Peyer's patch (tissue), 4 donors: ENCODE results near the gene TRMT5. TPM values are rescaled to one million over a fixed set of nuclear protein-coding genes. Genes with fewer than 3 reads are reported as not detected.

Experiments
- DNase-seq, 3 donors: peaks; one replicate each; pipeline ENCODE4 v3.0.0-alpha.2; 2017 to 2019
- H3K27ac ChIP-seq, 4 donors: fragments of 200-600 bp; sonication (generic); one replicate each; pipeline ENCODE4 v1.5.1; 2016 to 2019
- H3K27me3 ChIP-seq, 2 donors: fragments of 200-600 bp; sonication (generic); one replicate each; pipeline ENCODE4 v1.5.1; 2019
- H3K36me3 ChIP-seq, 3 donors: fragments of 200-600 bp; sonication (generic); one replicate each; pipeline ENCODE4 v1.5.1; 2016 to 2019
- H3K4me1 ChIP-seq, 4 donors: fragments of 200-600 bp; sonication (generic); one replicate each; pipeline ENCODE4 v1.5.1; 2016 to 2019
- H3K4me3 ChIP-seq, 4 donors: fragments of 200-600 bp; sonication (generic); 1 replicate in 3 of 4; 2 replicates in 1 of 4; pipeline ENCODE4 v1.5.1; 2016 to 2019; ENCODE audit warnings: mild to moderate bottlenecking in 1 of 4
- H3K9me3 ChIP-seq, 4 donors: fragments of 200-600 bp; sonication (generic); one replicate each; pipeline ENCODE4 v1.5.1; 2016 to 2019; ENCODE audit warnings: mild to moderate bottlenecking in 1 of 4
- CTCF ChIP-seq, 6 experiments: fragments of 450-650 bp in 4 of 6; fragments of 200-600 bp in 2 of 6; sonication (generic) in 1 of 6; IDR thresholded peaks; one replicate each; pipeline ENCODE4 v1.5.1; 2017 to 2019; ENCODE audit warnings: antibody characterized with exemption in 6 of 6, mild to moderate bottlenecking in 3 of 6, moderate library complexity in 1 of 6
- POLR2A ChIP-seq, 2 donors: fragments of 450-650 bp; IDR thresholded peaks; one replicate each; pipeline ENCODE4 v1.5.1; 2017; ENCODE audit warnings: antibody characterized with exemption in 2 of 2, mild to moderate bottlenecking in 2 of 2, moderate library complexity in 2 of 2
- total RNA-seq, 4 donors: library from RNA; depleted of rRNA; stranded (reverse); fragments of >200 nt; gene quantifications; one replicate each; pipeline ENCODE4 v1.1.0, GENCODE V29; 2016

The TRMT5 gene, protein sequence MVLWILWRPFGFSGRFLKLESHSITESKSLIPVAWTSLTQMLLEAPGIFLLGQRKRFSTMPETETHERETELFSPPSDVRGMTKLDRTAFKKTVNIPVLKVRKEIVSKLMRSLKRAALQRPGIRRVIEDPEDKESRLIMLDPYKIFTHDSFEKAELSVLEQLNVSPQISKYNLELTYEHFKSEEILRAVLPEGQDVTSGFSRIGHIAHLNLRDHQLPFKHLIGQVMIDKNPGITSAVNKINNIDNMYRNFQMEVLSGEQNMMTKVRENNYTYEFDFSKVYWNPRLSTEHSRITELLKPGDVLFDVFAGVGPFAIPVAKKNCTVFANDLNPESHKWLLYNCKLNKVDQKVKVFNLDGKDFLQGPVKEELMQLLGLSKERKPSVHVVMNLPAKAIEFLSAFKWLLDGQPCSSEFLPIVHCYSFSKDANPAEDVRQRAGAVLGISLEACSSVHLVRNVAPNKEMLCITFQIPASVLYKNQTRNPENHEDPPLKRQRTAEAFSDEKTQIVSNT
- total RNA-seq: 10 to 100 TPM in 1 of 4 donors, 1 to 10 TPM in 3; 4.0 to 11.0 (median 5.0) TPM

GRCh38 chr14:60980811-60981632 lies at the start of gene TRMT5, which contains the start of gene SLC38A6:
Gene TRMT5, minus strand, starts transcription at chr14:60981079. Its CDS starts 106 bp downstream, at chr14:60980973.
Gene SLC38A6, plus strand, starts transcription at chr14:60981245. Its CDS starts 33 bp downstream, at chr14:60981278.
- Histone ChIP-seq H3K4me3 (peak within 1 kb of the TSS; percentile 59 to 88 (median 76)), H3K27me3 (no peaks in the 10 kb centered on the region), H3K36me3 (no peaks in the 10 kb centered on the region), H3K4me1 (peaks cover 0 to 13% (median 4%) of the 10 kb centered on the region in 4 donors), H3K27ac (peak within 1 kb of the TSS; percentile 71 to 88 (median 79)), H3K9me3 (no peaks in the 10 kb centered on the region)
- TF ChIP-seq CTCF (IDR thresholded peaks at IDR 0.05): peak in 1 of 6 experiments; percentile 6
- TF ChIP-seq POLR2A (IDR thresholded peaks at IDR 0.05): peak in 1 of 2 donors; percentile 55
- DNase-seq: peak; percentile 86 to 96 (median 95)

- TF ChIP-seq POLR2A (IDR thresholded peaks at IDR 0.05): no peak
- Histone ChIP-seq H3K9me3 (no peaks in the 10 kb centered on the region), H3K4me3 (no peak overlapping the region), H3K27ac (no peak overlapping the region), H3K4me1 (no peaks in the 10 kb centered on the region), H3K36me3 (no peaks in the 10 kb centered on the region), H3K27me3 (no peaks in the 10 kb centered on the region)
- DNase-seq: no peak
These were observed 45.6 kb upstream of the TRMT5 start for GRCh38 chr14:61026526-61026925.

DNA sequence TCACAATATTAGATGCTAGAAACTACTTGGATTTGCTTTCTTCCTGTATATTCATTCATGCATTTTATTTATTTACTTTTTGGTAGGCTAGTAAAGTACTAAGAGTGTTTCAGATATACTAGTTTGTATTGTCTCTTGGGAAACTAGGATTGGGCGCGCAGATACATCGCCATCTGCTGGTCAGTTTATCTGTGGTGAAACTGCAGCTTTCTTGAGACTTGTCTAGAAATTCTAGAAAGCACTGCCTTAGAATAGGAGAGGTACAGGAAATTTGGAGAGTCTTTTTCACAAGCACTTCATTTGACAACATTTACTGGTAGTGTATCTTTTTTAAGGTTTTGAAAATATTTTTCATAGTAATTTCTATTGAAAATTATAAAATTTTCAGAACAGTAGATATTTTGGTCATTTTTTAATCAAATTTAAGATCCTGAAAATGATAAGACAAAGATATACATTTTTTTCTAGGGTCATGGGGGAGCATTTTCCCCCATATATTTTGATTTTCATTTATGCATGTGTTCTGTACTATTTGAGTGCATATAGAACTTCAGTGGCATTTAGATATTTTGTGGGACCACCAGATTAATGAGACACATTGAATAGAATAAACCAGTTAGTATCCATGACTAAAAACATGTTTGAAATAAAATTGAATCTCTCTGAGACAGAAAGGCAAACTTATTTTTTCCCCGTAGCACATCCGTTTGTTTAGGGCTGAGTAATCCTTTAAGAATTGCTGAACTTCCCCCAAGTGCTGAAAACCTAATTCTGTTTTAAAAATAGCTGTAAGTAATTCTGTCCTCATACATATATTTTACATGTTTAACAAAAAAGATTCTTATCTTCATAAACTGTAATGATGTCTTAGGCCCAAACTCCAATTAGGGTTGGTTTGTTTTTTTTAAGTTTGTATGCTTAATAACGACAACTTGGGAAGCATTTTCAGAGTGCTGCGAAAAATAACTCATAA lies 44.7 kb upstream of the TRMT5 start:
- no peaks in the 10 kb centered on the region for H3K36me3 ChIP-seq
- H3K27ac ChIP-seq: no peak overlapping the region
- DNase-seq: peak in 2 of 3 donors; percentile 30 to 78
- H3K4me3 ChIP-seq: no peak overlapping the region
- H3K27me3 ChIP-seq: no peaks in the 10 kb centered on the region
- no peaks in the 10 kb centered on the region for H3K9me3 ChIP-seq
- TF ChIP-seq POLR2A (IDR thresholded peaks at IDR 0.05) (no peak), CTCF (IDR thresholded peaks at IDR 0.05) (peak; percentile 52 to 88 (median 81))
- no peaks in the 10 kb centered on the region for H3K4me1 ChIP-seq

GRCh38 chr14:61019537-61019936 lies 38.7 kb upstream of the TRMT5 start:
- no peaks in the 10 kb centered on the region for H3K27me3 ChIP-seq
- no peaks in the 10 kb centered on the region for H3K4me1 ChIP-seq
- H3K27ac ChIP-seq: no peak overlapping the region
- no peak overlapping the region for H3K4me3 ChIP-seq
- H3K9me3 ChIP-seq: no peaks in the 10 kb centered on the region
- no peak for DNase-seq
- no peaks in the 10 kb centered on the region for H3K36me3 ChIP-seq
- TF ChIP-seq POLR2A (IDR thresholded peaks at IDR 0.05) (no peak), CTCF (IDR thresholded peaks at IDR 0.05) (no peak)

- DNase-seq: no peak
- no peaks in the 10 kb centered on the region for H3K27me3 ChIP-seq
- H3K4me1 ChIP-seq: no peaks in the 10 kb centered on the region
- no peak overlapping the region for H3K27ac ChIP-seq
- no peak overlapping the region for H3K4me3 ChIP-seq
- H3K36me3 ChIP-seq: peaks cover 0 to 2% (median 0%) of the 10 kb centered on the region in 3 donors
- no peaks in the 10 kb centered on the region for H3K9me3 ChIP-seq
- TF ChIP-seq POLR2A (IDR thresholded peaks at IDR 0.05) (no peak), CTCF (IDR thresholded peaks at IDR 0.05) (no peak)
These were observed 22.7 kb upstream of the TRMT5 start for GRCh38 chr14:61003571-61003970.
